ENCODE results near the gene TTC36.

DNA sequence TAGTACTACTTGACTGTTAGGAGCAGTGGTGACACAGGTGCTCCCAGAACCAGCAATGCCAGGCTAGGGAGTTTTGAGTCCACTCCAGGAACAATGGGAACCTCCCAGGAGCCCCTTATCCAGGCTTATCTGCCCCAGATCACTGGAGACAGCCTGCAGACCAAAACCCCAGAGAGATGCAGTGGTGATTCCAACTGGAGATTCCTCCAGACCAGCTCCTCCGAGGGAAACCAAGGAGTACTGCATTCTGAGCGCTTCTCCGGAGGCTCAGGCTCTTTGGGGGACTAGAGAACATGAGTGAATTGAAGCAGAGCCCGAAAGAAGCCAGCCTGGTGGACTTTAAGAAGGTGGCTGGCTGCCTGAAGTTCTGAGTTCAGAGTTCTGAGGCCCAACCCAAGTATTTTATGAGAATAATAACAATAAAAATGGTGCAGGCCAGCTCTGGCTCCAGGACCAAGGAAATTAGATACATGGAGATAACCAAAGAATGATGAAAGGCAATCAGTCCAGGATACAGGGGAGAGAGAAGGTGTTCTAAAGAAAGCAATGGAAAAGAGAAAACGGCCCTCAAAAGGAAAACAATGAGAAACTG lies 2.4 kb downstream of the TTC36 start:
- TF ChIP-seq CTCF (IDR thresholded peaks at IDR 0.05) (no peak), SIN3A (IDR thresholded peaks at IDR 0.05; ENCODE audit: borderline replicate concordance, insufficient read depth, low read depth, low read length) (no peak), POLR2AphosphoS5 (IDR thresholded peaks at IDR 0.05; ENCODE audit: low read depth, low read length) (no peak)

Measured in Panc1 (cell line).